ENCODE measurements around the gene ELMO1.

DNA sequence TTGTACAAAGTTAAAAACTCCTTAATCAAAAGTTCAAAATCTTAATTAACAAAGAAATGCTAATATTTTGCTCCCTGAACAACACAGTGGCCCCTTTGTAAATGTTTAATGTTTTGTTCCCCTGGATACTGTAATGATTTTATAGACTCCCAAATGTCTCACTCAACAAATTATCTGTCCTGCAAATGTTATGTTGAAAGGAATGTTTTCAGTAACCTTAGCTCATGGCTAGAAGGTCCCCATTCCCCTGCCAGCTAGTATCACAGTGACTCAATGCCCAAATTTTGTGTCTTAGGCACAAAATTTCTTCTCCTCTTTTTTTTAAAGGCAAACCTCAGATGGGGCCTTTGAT is 298.9 kb downstream of the ELMO1 start:
- TF ChIP-seq, protein P1, sequence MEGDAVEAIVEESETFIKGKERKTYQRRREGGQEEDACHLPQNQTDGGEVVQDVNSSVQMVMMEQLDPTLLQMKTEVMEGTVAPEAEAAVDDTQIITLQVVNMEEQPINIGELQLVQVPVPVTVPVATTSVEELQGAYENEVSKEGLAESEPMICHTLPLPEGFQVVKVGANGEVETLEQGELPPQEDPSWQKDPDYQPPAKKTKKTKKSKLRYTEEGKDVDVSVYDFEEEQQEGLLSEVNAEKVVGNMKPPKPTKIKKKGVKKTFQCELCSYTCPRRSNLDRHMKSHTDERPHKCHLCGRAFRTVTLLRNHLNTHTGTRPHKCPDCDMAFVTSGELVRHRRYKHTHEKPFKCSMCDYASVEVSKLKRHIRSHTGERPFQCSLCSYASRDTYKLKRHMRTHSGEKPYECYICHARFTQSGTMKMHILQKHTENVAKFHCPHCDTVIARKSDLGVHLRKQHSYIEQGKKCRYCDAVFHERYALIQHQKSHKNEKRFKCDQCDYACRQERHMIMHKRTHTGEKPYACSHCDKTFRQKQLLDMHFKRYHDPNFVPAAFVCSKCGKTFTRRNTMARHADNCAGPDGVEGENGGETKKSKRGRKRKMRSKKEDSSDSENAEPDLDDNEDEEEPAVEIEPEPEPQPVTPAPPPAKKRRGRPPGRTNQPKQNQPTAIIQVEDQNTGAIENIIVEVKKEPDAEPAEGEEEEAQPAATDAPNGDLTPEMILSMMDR (IDR thresholded peaks at IDR 0.05; ENCODE audit: poor library complexity): no peak
- TF ChIP-seq EZH2 (IDR thresholded peaks at IDR 0.05; ENCODE audit: borderline replicate concordance): no peak
- no peak for TF ChIP-seq EZH2phosphoT487 (IDR thresholded peaks at IDR 0.05; ENCODE audit: low read depth, severe bottlenecking, unreplicated experiment)

All from hepatocyte (in vitro differentiated cells).